ENCODE measurements around the gene INTS11. TPM values are rescaled to one million over a fixed set of nuclear protein-coding genes. Genes with fewer than 3 reads are reported as not detected.

The INTS11 gene
- total RNA-seq, 2 donors from 2014 or later, result 48.5 to 60.0 TPM

- intact Hi-C loops (cut with DNase I), result no loop called here
- DNase-seq (no peak), ATAC-seq (peak in 1 of 2 donors; percentile 4)
Measured at GRCh38 chr1:1280782-1281481, 43.5 kb downstream of the INTS11 start.

- no peak for ATAC-seq
- intact Hi-C loops (cut with DNase I), result no loop called here
Measured at GRCh38 chr1:1279028-1279427, 45.4 kb downstream of the INTS11 start.

GRCh38 chr1:1278620-1279019 is 45.8 kb downstream of the INTS11 start:
- intact Hi-C loops (cut with DNase I), result no loop called here
- DNase-seq, result no peak
- ATAC-seq, result no peak

More at GRCh38 chr1:1279028-1279427, 45.4 kb downstream of the INTS11 start:
- no peak for DNase-seq

- DNase-seq, result no peak
- no peak for ATAC-seq
- intact Hi-C loops (cut with DNase I), result no loop called here
Measured at GRCh38 chr1:1275836-1276235, 48.6 kb downstream of the INTS11 start.

- ATAC-seq (no peak), DNase-seq (no peak)
- intact Hi-C loops (cut with DNase I), result no loop called here
Measured at GRCh38 chr1:1274931-1275431, 49.5 kb downstream of the INTS11 start.

GRCh38 chr1:1274299-1274930 is 50.0 kb downstream of the INTS11 start:
- ATAC-seq (peak; percentile 1 to 3), DNase-seq (no peak)
- intact Hi-C loops (cut with DNase I), result no loop called here

GRCh38 chr1:1273512-1274298 is 50.8 kb downstream of the INTS11 start, which contains the start of gene UBE2J2:
TSS of gene UBE2J2 (minus strand) at chr1:1273854. CDS start at chr1:1267992, 5,862 bp downstream.
- DNase-seq (peak; percentile 96), ATAC-seq (peak; percentile 97)
- intact Hi-C loops (cut with DNase I), result no loop called here

- DNase-seq (no peak), ATAC-seq (peak in 1 of 2 donors; percentile 0)
- intact Hi-C loops (cut with DNase I), result no loop called here
Measured at GRCh38 chr1:1273209-1273511, 51.3 kb downstream of the INTS11 start.

- intact Hi-C loops (cut with DNase I), result no loop called here
- no peak for DNase-seq
- no peak for ATAC-seq
Measured at GRCh38 chr1:1272341-1273208, 51.9 kb downstream of the INTS11 start.

- intact Hi-C loops (cut with DNase I), result no loop called here
- ATAC-seq (no peak), DNase-seq (no peak)
Measured at GRCh38 chr1:1270813-1271212, 53.6 kb downstream of the INTS11 start.

- ATAC-seq (no peak), DNase-seq (no peak)
- intact Hi-C loops (cut with DNase I), result no loop called here
Measured at GRCh38 chr1:1268284-1268682, 56.2 kb downstream of the INTS11 start.

- DNase-seq, result no peak
Measured at GRCh38 chr1:1267488-1268283, 56.8 kb downstream of the INTS11 start.

GRCh38 chr1:1264868-1265272 is 59.6 kb downstream of the INTS11 start:
- DNase-seq, result no peak
- no peak for ATAC-seq
- intact Hi-C loops (cut with DNase I), result no loop called here

More at GRCh38 chr1:1267488-1268283, 56.8 kb downstream of the INTS11 start:
- intact Hi-C loops (cut with DNase I), result no loop called here
- ATAC-seq, result no peak

- intact Hi-C loops (cut with DNase I), result no loop called here
- ATAC-seq, result no peak
- DNase-seq, result no peak
Measured at GRCh38 chr1:1264026-1264425, 60.4 kb downstream of the INTS11 start.

- intact Hi-C loops (cut with DNase I), result no loop called here
- DNase-seq (no peak), ATAC-seq (no peak)
Measured at GRCh38 chr1:1262758-1263157, 61.7 kb downstream of the INTS11 start.

- intact Hi-C loops (cut with DNase I), result no loop called here
- ATAC-seq, result no peak
- DNase-seq, result no peak
Measured at GRCh38 chr1:1262071-1262470, 62.4 kb downstream of the INTS11 start.
